GM12873 (cell line): ENCODE results near the gene RFX3.

ENCODE experiments used
- TF ChIP-seq, protein P1 (sequence below): IDR thresholded peaks from 2 replicates; pipeline ENCODE4 v1.5.1; 2012; ENCODE audit warnings: low read depth, mild to moderate bottlenecking, moderate library complexity, low read length, control low read depth; ENCODE audit not compliant: insufficient read depth; ENCODE audit errors: missing control alignments

Gene RFX3

GRCh38 chr9:3191715-3192114 lies 334.1 kb downstream of the RFX3 start:
- TF ChIP-seq, protein P1, sequence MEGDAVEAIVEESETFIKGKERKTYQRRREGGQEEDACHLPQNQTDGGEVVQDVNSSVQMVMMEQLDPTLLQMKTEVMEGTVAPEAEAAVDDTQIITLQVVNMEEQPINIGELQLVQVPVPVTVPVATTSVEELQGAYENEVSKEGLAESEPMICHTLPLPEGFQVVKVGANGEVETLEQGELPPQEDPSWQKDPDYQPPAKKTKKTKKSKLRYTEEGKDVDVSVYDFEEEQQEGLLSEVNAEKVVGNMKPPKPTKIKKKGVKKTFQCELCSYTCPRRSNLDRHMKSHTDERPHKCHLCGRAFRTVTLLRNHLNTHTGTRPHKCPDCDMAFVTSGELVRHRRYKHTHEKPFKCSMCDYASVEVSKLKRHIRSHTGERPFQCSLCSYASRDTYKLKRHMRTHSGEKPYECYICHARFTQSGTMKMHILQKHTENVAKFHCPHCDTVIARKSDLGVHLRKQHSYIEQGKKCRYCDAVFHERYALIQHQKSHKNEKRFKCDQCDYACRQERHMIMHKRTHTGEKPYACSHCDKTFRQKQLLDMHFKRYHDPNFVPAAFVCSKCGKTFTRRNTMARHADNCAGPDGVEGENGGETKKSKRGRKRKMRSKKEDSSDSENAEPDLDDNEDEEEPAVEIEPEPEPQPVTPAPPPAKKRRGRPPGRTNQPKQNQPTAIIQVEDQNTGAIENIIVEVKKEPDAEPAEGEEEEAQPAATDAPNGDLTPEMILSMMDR, result no peak

GRCh38 chr9:3189113-3189861 lies 336.5 kb downstream of the RFX3 start:
- TF ChIP-seq, protein P1, result no peak

DNA sequence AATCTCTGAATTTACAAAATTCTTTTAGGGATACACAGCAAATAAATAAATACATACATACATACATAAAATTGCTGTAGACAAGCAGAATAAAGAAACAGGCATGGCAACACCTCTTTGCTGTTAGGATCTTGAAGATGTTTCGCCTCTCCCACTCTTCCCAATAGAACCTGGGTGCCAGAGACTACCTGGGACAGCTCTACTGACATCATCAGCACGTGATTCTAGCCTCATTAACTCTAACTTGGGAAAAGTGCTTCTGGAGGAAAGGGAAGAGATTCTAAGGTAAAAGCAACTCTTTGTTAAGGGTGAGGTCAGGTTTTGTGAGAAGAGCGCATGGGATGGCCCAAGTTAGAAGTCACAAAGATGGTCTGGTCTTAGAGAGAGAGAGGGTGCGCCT lies 339.1 kb downstream of the RFX3 start:
- TF ChIP-seq, protein P1, result no peak

- TF ChIP-seq, protein P1, result peak; percentile 59
These were observed 344.5 kb downstream of the RFX3 start for GRCh38 chr9:3181049-3181953.

GRCh38 chr9:3180696-3181048 lies 345.1 kb downstream of the RFX3 start:
- TF ChIP-seq, protein P1, result no peak

GRCh38 chr9:3179711-3180110 lies 346.1 kb downstream of the RFX3 start:
- TF ChIP-seq, protein P1, result no peak

DNA sequence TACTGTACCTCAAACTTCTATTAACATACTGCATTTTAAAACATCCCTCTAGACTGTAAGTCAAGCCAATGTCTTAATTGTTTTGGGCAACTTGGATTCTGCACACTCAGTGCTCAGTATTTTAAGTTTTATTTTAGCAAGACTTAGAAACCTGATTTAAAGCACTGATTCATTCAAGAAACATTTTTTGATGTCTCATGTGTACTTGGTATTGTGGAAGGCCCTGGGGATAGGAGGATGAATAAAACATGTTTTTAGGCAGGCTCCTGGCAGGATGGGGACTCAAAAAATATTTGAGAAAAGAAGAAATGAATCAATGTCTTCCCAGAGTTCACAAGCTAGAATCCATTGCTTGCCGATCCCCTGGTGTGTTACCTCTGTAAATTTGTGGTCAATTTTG lies 347.9 kb downstream of the RFX3 start:
- TF ChIP-seq, protein P1, result no peak
